Measurements from ENCODE around the gene RHBDL1. TPM values are rescaled to one million over a fixed set of nuclear protein-coding genes. Genes with fewer than 3 reads are reported as not detected.

RHBDL1 gene
- total and polyA plus RNA-seq, 2 of the 8 experiments (the other 6 are each of a cell fraction or from before 2014, with no cell fraction given): 4.0 to 8.1 TPM

DNA sequence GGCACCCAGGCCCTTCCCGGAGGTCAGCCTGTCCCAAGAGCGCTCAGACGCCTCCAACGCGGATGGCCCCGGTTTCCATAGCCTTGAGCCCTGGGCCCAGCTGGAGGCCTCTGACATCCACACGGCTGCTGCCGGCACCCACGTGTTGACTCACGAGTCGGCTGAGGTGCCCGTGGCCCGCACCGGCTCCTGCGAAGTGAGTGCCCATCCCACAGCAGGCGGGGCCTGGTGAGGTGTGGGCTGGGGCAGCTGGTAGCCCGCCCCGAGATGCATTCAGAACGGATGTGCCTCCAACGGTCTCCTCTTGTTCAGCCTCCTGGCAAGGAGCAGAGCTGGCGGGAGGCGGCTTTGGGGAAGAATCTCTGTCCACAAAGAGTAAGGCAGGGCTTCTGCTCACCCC lies 23.6 kb upstream of the RHBDL1 start:
- 94% methylated on average over 16 of the region's 22 CpGs; no CpG with 5 or more reads in 1 of the 2 experiments for WGBS, 2 experiments (ENCODE audit: extremely low coverage in 1 of 2, insufficient coverage in 1 of 2, insufficient read length in 1 of 2, insufficient replicate concordance in 2 of 2, low coverage in 1 of 2, low lambda C conversion rate in 2 of 2, missing lambda C conversion rate in 1 of 2)
- H2BK120ac ChIP-seq (replicated peaks; ENCODE audit: low read depth, low read length): no peak overlapping the region
- CTCF ChIA-PET (ENCODE audit: partially characterized antibody): interaction anchor here (0.7 to 7.9 kb wide), 4 partner anchors 12 to 51 kb away, joined by 3 to 104 read pairs (median 4); partner anchors contain the start of gene RHOT2
- TF ChIP-seq SUZ12 (IDR thresholded peaks at IDR 0.05; ENCODE audit: low read length) (no peak), POLR2A (IDR thresholded peaks at IDR 0.05; ENCODE audit: control extremely low read depth in 1 of 2, low read depth in 2 of 2, low read length in 2 of 2) (no peak), POU5F1 (IDR thresholded peaks at IDR 0.05; ENCODE audit: low read depth, low read length) (no peak)
- TF ChIP-seq, protein P1, sequence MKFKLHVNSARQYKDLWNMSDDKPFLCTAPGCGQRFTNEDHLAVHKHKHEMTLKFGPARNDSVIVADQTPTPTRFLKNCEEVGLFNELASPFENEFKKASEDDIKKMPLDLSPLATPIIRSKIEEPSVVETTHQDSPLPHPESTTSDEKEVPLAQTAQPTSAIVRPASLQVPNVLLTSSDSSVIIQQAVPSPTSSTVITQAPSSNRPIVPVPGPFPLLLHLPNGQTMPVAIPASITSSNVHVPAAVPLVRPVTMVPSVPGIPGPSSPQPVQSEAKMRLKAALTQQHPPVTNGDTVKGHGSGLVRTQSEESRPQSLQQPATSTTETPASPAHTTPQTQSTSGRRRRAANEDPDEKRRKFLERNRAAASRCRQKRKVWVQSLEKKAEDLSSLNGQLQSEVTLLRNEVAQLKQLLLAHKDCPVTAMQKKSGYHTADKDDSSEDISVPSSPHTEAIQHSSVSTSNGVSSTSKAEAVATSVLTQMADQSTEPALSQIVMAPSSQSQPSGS (IDR thresholded peaks at IDR 0.05; ENCODE audit: low read length): no peak

More for the DNA sequence above, 23.6 kb upstream of the RHBDL1 start:
- no peak for FAIRE-seq
- Histone ChIP-seq H3K27me3 (replicated peaks in 1 of 4; ENCODE audit: control insufficient read depth in 3 of 4, extremely low read depth in 1 of 4, insufficient read depth in 3 of 4, low read length in 3 of 4) (no peaks in the 10 kb centered on the region), H3K9me3 (ENCODE audit: insufficient read depth in 2 of 2, low read depth in 1 of 2, low read length in 1 of 2) (no peaks in the 10 kb centered on the region), H2BK5ac (ENCODE audit: low read depth, low read length) (no peak overlapping the region), H2AFZ (ENCODE audit: low read length) (no peak overlapping the region), H3K79me2 (ENCODE audit: control insufficient read depth in 1 of 2, insufficient read depth in 2 of 2, low read length in 2 of 2) (no peaks in the 10 kb centered on the region), H3K9ac (replicated peaks in 1 of 4; ENCODE audit: extremely low read depth in 1 of 4, low read depth in 3 of 4, low read length in 3 of 4) (no peak overlapping the region), H3K36me3 (ENCODE audit: control insufficient read depth in 2 of 4, insufficient read depth in 4 of 4, low read length in 3 of 4) (peaks cover 0 to 28% (median 1%) of the 10 kb centered on the region in 4 experiments; a peak in 1 of 8 replicates), H3K4ac (replicated peaks; ENCODE audit: insufficient read length, low read depth, low read length) (no peak overlapping the region), H3K56ac (replicated peaks; ENCODE audit: insufficient read length, low read depth, low read length) (no peak overlapping the region), H4K5ac (ENCODE audit: insufficient read length, low read depth, low read length) (no peak overlapping the region), H3K79me1 (ENCODE audit: low read depth, low read length) (no peaks in the 10 kb centered on the region; the same call in 1 of the 2 replicates), H3K14ac (ENCODE audit: insufficient read length) (no peak overlapping the region), H3K4me3 (ENCODE audit: extremely low read depth in 1 of 4, insufficient read depth in 2 of 4, low read depth in 3 of 4, low read length in 4 of 4) (no peak overlapping the region), H4K20me1 (replicated peaks in 1 of 2; ENCODE audit: control insufficient read depth in 1 of 2, insufficient read depth in 2 of 2, low read length in 2 of 2) (peaks cover 0 to 4% of the 10 kb centered on the region in 2 experiments), H4K8ac (ENCODE audit: extremely low read depth, insufficient read depth, low read length) (no peak overlapping the region), H4K91ac (replicated peaks; ENCODE audit: insufficient read length, low read length) (no peak overlapping the region), H2AK5ac (ENCODE audit: low read depth, low read length) (no peak overlapping the region), H2BK20ac (ENCODE audit: low read length) (no peak overlapping the region), H2BK15ac (ENCODE audit: low read length) (no peak overlapping the region), H3K4me1 (replicated peaks in 1 of 4; ENCODE audit: control insufficient read depth in 3 of 4, insufficient read depth in 4 of 4, low read length in 3 of 4) (peaks cover 0 to 4% (median under 1%) of the 10 kb centered on the region in 4 experiments; a peak in 4 of 7 replicates), H3K23ac (ENCODE audit: insufficient read length) (no peak overlapping the region), H3K23me2 (ENCODE audit: low read depth, low read length) (peaks cover 7% of the 10 kb centered on the region), H3K18ac (ENCODE audit: extremely low read depth, low read length) (no peak overlapping the region), H2BK12ac (ENCODE audit: low read depth, low read length) (no peak overlapping the region), H3K4me2 (ENCODE audit: insufficient read depth in 1 of 2, low read depth in 2 of 2, low read length in 2 of 2) (no peak overlapping the region), H3K27ac (ENCODE audit: low read depth, low read length) (no peak overlapping the region)
- DNase-seq (ENCODE audit: low read depth in 1 of 2, low spot score in 2 of 2): no peak
- POLR2A ChIA-PET (ENCODE audit: partially characterized antibody): interaction anchor here (0.8 to 1.9 kb wide), 3 partner anchors 16 to 77 kb away, joined by 3 to 4 read pairs (median 3); partner anchors contain the start of gene RHOT2
